ENCODE measurements around the gene UGDH.

DNA sequence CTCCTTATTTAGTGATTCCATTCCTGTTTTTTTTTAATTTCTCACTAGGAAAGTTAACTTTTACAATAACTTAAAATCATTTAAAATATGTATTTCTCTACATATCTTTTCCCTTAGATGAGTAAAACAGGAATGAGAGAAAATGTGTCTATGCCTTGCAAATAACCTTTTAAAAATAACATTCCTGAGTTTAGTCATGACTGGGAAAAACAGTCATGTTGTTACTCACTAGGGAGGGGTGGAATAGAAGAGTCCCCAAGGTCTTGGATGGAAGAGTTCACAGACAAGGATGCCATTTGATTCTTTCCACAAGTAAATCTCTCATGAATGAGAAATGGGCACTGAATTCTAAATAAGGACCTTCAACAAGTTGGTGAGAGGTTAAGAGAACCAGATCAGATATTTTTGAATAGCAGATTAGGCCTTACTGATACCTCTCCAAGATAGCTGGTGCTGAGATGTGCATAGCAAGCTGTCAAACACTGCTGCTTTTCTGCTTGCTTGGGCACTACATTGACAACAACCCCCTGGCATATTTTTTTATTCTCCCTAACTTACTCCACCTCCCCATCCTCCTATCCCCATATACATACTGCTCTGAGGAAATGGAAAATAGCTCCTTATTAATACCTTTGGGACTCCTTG, 25.1 kb downstream of the UGDH start:
- TF ChIP-seq NANOG (IDR thresholded peaks at IDR 0.05; ENCODE audit: insufficient read depth, low read depth, low read length, poor library complexity, severe bottlenecking), result no peak
- TF ChIP-seq SP2 (IDR thresholded peaks at IDR 0.05; ENCODE audit: low read length), result no peak
- TF ChIP-seq KDM1A (IDR thresholded peaks at IDR 0.05; ENCODE audit: borderline replicate concordance, low read length), result no peak
- no peak for TF ChIP-seq POLR2A (IDR thresholded peaks at IDR 0.05; ENCODE audit: control extremely low read depth in 1 of 2, low read depth in 2 of 2, low read length in 2 of 2)
- no peak for TF ChIP-seq EGR1 (IDR thresholded peaks at IDR 0.05; ENCODE audit: borderline replicate concordance, low read depth, low read length)
- no peak for TF ChIP-seq CTCF (IDR thresholded peaks at IDR 0.05; ENCODE audit: control extremely low read depth in 1 of 3, insufficient read depth in 1 of 3, low read depth in 1 of 3, low read length in 3 of 3)
- TF ChIP-seq ATF3 (IDR thresholded peaks at IDR 0.05; ENCODE audit: insufficient read depth, low read depth, low read length), result no peak
- TF ChIP-seq JUND (IDR thresholded peaks at IDR 0.05; ENCODE audit: low read length), result no peak
- TF ChIP-seq EZH2 (IDR thresholded peaks at IDR 0.05; ENCODE audit: low read depth, low read length, severe bottlenecking), result no peak
- TF ChIP-seq RAD21 (IDR thresholded peaks at IDR 0.05 in 1 of 2, conservative IDR thresholded peaks at IDR 0.05 in 1 of 2; ENCODE audit: low read depth in 2 of 2, low read length in 2 of 2), result no peak
- TF ChIP-seq POLR2AphosphoS5 (IDR thresholded peaks at IDR 0.05; ENCODE audit: low read depth, low read length), result no peak
- TF ChIP-seq, protein P1, sequence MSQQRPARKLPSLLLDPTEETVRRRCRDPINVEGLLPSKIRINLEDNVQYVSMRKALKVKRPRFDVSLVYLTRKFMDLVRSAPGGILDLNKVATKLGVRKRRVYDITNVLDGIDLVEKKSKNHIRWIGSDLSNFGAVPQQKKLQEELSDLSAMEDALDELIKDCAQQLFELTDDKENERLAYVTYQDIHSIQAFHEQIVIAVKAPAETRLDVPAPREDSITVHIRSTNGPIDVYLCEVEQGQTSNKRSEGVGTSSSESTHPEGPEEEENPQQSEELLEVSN (IDR thresholded peaks at IDR 0.05), result no peak

All from H1 (cell line).